Stimulated activated CD4-positive, alpha-beta T cell treated with anti-CD3 and anti-CD28 coated beads, Interleukin-1b, Interleukin-23, amount 100 ng/mL, for 4 hours (primary cell): ENCODE results near the gene RHOB.
"Not testable (repeated sequence)": the region's sequence is repeated elsewhere in the genome, so short reads cannot be mapped to it uniquely, and the experiment has no call there.

Experiments used
- DNase-seq, 2 donors: peaks; one replicate each; pipeline ENCODE4 v3.0.0-alpha.2; 2020; ENCODE audit warnings: low read depth in 2 of 2

Gene RHOB

GRCh38 chr2:20493095-20493494 lies 46.2 kb downstream of the RHOB start:
- not testable (repeated sequence) for DNase-seq

GRCh38 chr2:20494241-20494640 lies 47.4 kb downstream of the RHOB start:
- DNase-seq = no peak

GRCh38 chr2:20496076-20496872 lies 49.4 kb downstream of the RHOB start:
- no peak for DNase-seq

- DNase-seq = no peak
These were observed 50.1 kb downstream of the RHOB start for GRCh38 chr2:20496942-20497341.
